ENCODE measurements around the gene OTUB1.

DNA sequence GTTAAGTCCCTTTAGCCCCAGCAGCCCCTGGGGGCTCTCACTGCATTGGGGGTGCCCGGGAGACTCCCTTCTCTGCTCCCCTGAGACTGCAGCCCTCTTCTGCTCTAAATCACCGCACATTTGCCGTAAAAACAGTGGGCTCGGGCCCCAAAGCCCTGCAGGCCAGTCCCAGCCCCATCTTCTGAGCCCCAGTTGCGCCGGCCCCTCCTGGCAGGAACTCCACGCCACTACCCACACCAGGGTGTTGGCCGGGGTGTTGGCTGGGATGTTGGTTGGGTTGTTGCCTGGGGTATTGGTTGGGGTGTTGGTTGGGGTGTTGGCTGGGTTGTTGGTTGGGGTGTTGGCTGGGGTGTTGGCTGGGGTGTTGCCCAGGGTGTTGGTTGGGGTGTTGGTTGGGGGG is 23.5 kb downstream of the OTUB1 start:
- TF ChIP-seq FOS (IDR thresholded peaks at IDR 0.05; ENCODE audit: low read depth, low read length) = no peak
- no peak for TF ChIP-seq POLR2A (IDR thresholded peaks at IDR 0.05; ENCODE audit: low read depth, low read length)
- TF ChIP-seq, protein P1, sequence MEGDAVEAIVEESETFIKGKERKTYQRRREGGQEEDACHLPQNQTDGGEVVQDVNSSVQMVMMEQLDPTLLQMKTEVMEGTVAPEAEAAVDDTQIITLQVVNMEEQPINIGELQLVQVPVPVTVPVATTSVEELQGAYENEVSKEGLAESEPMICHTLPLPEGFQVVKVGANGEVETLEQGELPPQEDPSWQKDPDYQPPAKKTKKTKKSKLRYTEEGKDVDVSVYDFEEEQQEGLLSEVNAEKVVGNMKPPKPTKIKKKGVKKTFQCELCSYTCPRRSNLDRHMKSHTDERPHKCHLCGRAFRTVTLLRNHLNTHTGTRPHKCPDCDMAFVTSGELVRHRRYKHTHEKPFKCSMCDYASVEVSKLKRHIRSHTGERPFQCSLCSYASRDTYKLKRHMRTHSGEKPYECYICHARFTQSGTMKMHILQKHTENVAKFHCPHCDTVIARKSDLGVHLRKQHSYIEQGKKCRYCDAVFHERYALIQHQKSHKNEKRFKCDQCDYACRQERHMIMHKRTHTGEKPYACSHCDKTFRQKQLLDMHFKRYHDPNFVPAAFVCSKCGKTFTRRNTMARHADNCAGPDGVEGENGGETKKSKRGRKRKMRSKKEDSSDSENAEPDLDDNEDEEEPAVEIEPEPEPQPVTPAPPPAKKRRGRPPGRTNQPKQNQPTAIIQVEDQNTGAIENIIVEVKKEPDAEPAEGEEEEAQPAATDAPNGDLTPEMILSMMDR (conservative IDR thresholded peaks at IDR 0.05; ENCODE audit: low read depth, low read length) = no peak
- no peak for TF ChIP-seq MAFK (IDR thresholded peaks at IDR 0.05; ENCODE audit: low read depth, low read length)
- no peak for TF ChIP-seq MAZ (IDR thresholded peaks at IDR 0.05; ENCODE audit: borderline replicate concordance, low read depth, low read length)
